Mucosa of descending colon (tissue), 3 donors: ENCODE measurements around the gene SYT12. TPM values are rescaled to one million over a fixed set of nuclear protein-coding genes. Genes with fewer than 3 reads are reported as not detected.
"Not testable (repeated sequence)": the region's sequence is repeated elsewhere in the genome, so short reads cannot be mapped to it uniquely, and the experiment has no call there.

Experiments used
- ATAC-seq: fragments of 200-7000 bp; cut with Tn5 transposase; one replicate; pipeline ENCODE4 v1.9.1; 2020; ENCODE audit warnings: mild to moderate bottlenecking, moderate library complexity
- DNase-seq, 3 donors: peaks; one replicate each; pipeline ENCODE4 v3.0.0-alpha.2; 2020
- H3K36me3 ChIP-seq: fragments of 200-600 bp; one replicate; pipeline ENCODE4 v1.8.0; 2021; ENCODE audit warnings: low read depth, mild to moderate bottlenecking
- H3K4me1 ChIP-seq: fragments of 200-600 bp; one replicate; pipeline ENCODE4 v1.8.0; 2021; ENCODE audit warnings: low read depth, mild to moderate bottlenecking
- H3K4me3 ChIP-seq: fragments of 200-600 bp; one replicate; pipeline ENCODE4 v1.8.0; 2021; ENCODE audit warnings: mild to moderate bottlenecking
- H3K9me3 ChIP-seq: fragments of 200-600 bp; one replicate; pipeline ENCODE4 v1.8.0; 2021; ENCODE audit warnings: mild to moderate bottlenecking
- CTCF ChIP-seq: fragments of 200-600 bp; IDR thresholded peaks from one replicate; pipeline ENCODE4 v1.8.0; 2022; ENCODE audit warnings: antibody characterized with exemption, mild to moderate bottlenecking
- intact Hi-C, 2 donors: fragments of 100-400 bp; cut with DNase I in 1 of 2; cut with micrococcal nuclease in 1 of 2; formaldehyde crosslinking; loops; one replicate each; pipeline versions ENCODE4 v1.11.0 to v1.11.1; 2022; cut with DNase I, micrococcal nuclease
- total RNA-seq, 3 donors: library from RNA; stranded (reverse); fragmentation: NEBNext Ultra II Directional in 2 of 3; extraction: Animal tissue kit (Norgen Biotek cat#: 25700) in 2 of 3; gene quantifications; one replicate each; pipeline versions ENCODE4 v1.2.1 to v1.2.4, GENCODE V29; 2021 to 2023
- donor health status: DM: no; HTN: no; CAD: no; lungs with moderate emphysema.
- donor health status: DM: no; HTN: no; CAD: no.
- donor health status: DM: no; HTN: yes; CAD: no.

The SYT12 gene
- total RNA-seq, 3 donors from 2014 or later: 0.09 TPM; not detected in 2

DNA sequence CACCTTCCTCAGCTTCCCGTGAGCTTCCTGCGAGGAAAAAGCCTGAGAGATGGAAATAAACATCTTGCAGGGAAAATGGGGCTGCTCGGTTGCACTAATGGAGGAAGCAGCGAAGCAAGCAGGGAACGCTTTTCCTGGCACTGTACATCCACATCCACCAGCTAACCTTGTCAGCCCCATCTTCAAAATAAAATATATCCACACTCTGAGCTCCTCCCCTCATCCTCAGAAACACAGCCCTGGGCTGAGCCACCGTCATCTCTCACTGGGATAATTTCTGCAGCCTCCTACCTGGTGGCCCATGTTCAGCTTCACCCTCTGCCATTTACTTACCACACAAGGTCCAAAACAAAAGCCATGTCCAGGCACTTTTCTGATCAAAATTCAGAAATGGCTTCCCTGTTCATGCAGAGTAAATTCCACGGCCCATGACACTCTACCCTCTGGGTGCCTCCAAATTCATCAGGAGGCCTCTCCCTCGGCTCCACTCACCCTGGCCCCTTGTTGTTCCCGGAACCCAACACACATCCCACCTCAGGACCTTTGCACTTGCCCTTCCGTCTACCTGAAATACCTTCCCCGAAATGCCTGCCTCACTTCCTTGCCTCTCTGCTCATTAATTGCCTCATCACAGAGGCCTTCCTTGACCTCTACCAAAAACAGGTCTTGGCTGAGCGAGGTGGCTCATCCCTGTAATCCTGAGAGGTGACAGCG is 34.9 kb upstream of the SYT12 start:
- DNase-seq: no peak
- TF ChIP-seq CTCF: no peak
- no peak overlapping the region for H3K4me3 ChIP-seq
- no peaks in the 10 kb centered on the region for H3K9me3 ChIP-seq
- no peaks in the 10 kb centered on the region for H3K4me1 ChIP-seq
- ATAC-seq: no peak
- intact Hi-C loops: no loop called here
- H3K36me3 ChIP-seq: no peaks in the 10 kb centered on the region

DNA sequence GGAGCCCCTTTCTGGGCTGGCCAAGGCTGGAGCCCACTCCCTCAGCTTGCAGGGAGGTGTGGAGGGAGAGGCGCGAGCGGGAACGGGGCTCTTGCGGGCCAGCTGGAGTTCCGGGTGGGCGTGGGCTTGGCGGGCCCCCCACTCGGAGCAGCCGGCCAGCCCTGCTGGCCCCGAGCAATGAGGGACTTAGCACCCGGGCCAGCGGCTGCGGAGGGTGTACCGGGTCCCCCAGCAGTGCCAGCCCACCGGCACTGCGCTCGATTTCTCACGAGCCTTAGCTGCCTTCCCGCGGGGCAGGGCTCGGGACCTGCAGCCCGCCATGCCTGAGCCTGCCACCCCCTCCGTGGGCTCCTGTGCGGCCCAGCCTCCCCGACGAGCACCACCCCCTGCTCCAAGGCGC is 34.2 kb upstream of the SYT12 start:
- intact Hi-C loops, H3K36me3 ChIP-seq, H3K4me3 ChIP-seq, DNase-seq, H3K9me3 ChIP-seq, H3K4me1 ChIP-seq, ATAC-seq: not testable (repeated sequence)

DNA sequence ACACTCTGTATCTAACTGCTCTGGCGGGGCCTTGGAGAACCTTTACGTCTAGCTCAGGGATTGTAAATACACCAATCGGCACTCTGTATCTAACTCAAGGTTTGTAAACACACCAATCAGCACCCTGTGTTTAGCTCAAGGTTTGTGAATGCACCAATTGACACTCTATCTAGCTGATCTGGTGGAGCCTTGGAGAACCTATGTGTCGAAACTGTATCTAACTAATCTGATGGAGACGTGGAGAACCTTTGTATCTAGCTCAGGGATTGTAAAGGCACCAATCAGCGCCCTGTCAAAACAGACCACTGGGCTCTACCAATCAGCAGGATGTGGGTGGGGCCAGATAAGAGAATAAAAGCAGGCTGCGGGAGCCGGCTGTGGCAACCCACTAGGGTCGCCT is 33.6 kb upstream of the SYT12 start:
- ATAC-seq, DNase-seq, H3K4me3 ChIP-seq, intact Hi-C loops, H3K4me1 ChIP-seq, H3K9me3 ChIP-seq, H3K36me3 ChIP-seq: not testable (repeated sequence)

GRCh38 chr11:66992041-66992440 is 30.9 kb upstream of the SYT12 start:
- TF ChIP-seq CTCF: no peak
- H3K4me1 ChIP-seq: no peaks in the 10 kb centered on the region
- no peak for ATAC-seq

GRCh38 chr11:66996609-66997273 is 26.2 kb upstream of the SYT12 start:
- intact Hi-C loops: no loop called here
- Histone ChIP-seq H3K4me1 (no peaks in the 10 kb centered on the region), H3K9me3 (no peaks in the 10 kb centered on the region), H3K36me3 (no peaks in the 10 kb centered on the region), H3K4me3 (no peak overlapping the region)
- no peak for DNase-seq
- no peak for TF ChIP-seq CTCF
- ATAC-seq: no peak

More at GRCh38 chr11:66992041-66992440, 30.9 kb upstream of the SYT12 start:
- intact Hi-C loops: no loop called here
- Histone ChIP-seq H3K36me3 (no peaks in the 10 kb centered on the region), H3K4me3 (no peak overlapping the region), H3K9me3 (no peaks in the 10 kb centered on the region)
- no peak for DNase-seq

- Histone ChIP-seq H3K9me3 (no peaks in the 10 kb centered on the region), H3K4me1 (no peaks in the 10 kb centered on the region), H3K36me3 (no peaks in the 10 kb centered on the region), H3K4me3 (no peak overlapping the region)
- intact Hi-C loops: no loop called here
- ATAC-seq (no peak), DNase-seq (no peak)
- TF ChIP-seq CTCF: no peak
These were observed 23.4 kb upstream of the SYT12 start for GRCh38 chr11:66999555-66999954.
